K562 (cell line): Measurements from ENCODE around the gene SLC37A2. TPM values are rescaled to one million over a fixed set of nuclear protein-coding genes. Genes with fewer than 3 reads are reported as not detected.
A peak's percentile ranks its signal among the peaks of the same experiment; 100 is the strongest.

Experiments used
- ATF1 ChIP-seq, 2 experiments: fragments of 450-650 bp in 1 of 2; IDR thresholded peaks; 2 replicates each; pipeline ENCODE4 v1.6.1; 2016; ENCODE audit warnings: missing compliant biosample characterization in 1 of 2, missing genetic modification characterization in 1 of 2
- CHD4 ChIP-seq: fragments of 200-600 bp; sonication (generic); IDR thresholded peaks from 3 replicates; pipeline ENCODE4 v1.6.1; 2012; ENCODE audit warnings: low read depth, mild to moderate bottlenecking, mixed read lengths, low read length, inconsistent platforms; ENCODE audit not compliant: insufficient read depth, insufficient replicate concordance, poor library complexity, severe bottlenecking
- DEAF1 ChIP-seq: fragments of 450-650 bp; formaldehyde crosslinking; IDR thresholded peaks from 2 replicates; pipeline ENCODE4 v1.4.0; 2020; ENCODE audit warnings: mild to moderate bottlenecking, moderate library complexity
- DMBX1 ChIP-seq: fragments of 250-450 bp; sonication (Bioruptor Pico); IDR thresholded peaks from 2 replicates; pipeline ENCODE4 v1.8.0; 2022; ENCODE audit warnings: inconsistent platforms, mild to moderate bottlenecking, moderate library complexity, borderline replicate concordance
- E2F5 ChIP-seq: sonication (generic); formaldehyde crosslinking; IDR thresholded peaks from 2 replicates; pipeline ENCODE4 v1.8.0; 2022; ENCODE audit warnings: mild to moderate bottlenecking, missing genetic modification reagents
- FIP1L1 ChIP-seq: fragments of 200-400 bp; formaldehyde crosslinking; IDR thresholded peaks from 2 replicates; pipeline ENCODE4 v1.6.1; 2018; ENCODE audit warnings: mild to moderate bottlenecking, low read depth, low read length; ENCODE audit not compliant: poor library complexity, severe bottlenecking
- KAT8 ChIP-seq: fragments of 450-650 bp; IDR thresholded peaks from 2 replicates; pipeline ENCODE4 v1.6.1; 2016; ENCODE audit warnings: low read depth, mild to moderate bottlenecking
- LARP7 ChIP-seq: fragments of 450-650 bp; IDR thresholded peaks from 2 replicates; pipeline ENCODE4 v1.6.1; 2016
- NEUROD1 ChIP-seq: fragments of 150-350 bp; IDR thresholded peaks from 2 replicates; pipeline ENCODE4 v1.6.1; 2014; ENCODE audit warnings: borderline replicate concordance, low read length, low read depth; ENCODE audit not compliant: partially characterized antibody
- NR2C1 ChIP-seq, 2 experiments: fragments of 450-650 bp; IDR thresholded peaks; 2 replicates each; pipeline ENCODE4 v1.6.1; 2017; ENCODE audit warnings: mild to moderate bottlenecking in 2 of 2, antibody characterized with exemption in 1 of 2, inconsistent platforms in 1 of 2, missing compliant biosample characterization in 1 of 2, missing genetic modification characterization in 1 of 2
- OTX1 ChIP-seq: fragments of 450-650 bp; formaldehyde crosslinking; IDR thresholded peaks from 2 replicates; pipeline ENCODE4 v1.4.0; 2022; ENCODE audit warnings: mild to moderate bottlenecking
- PCBP1 ChIP-seq: fragments of 200-400 bp; formaldehyde crosslinking; IDR thresholded peaks from 2 replicates; pipeline ENCODE4 v1.6.1; 2018; ENCODE audit warnings: mild to moderate bottlenecking, low read depth, low read length; ENCODE audit not compliant: poor library complexity, severe bottlenecking
- POLR3G ChIP-seq: IDR thresholded peaks from 2 replicates; pipeline ENCODE4 v1.6.1; 2011; ENCODE audit not compliant: insufficient read length, insufficient replicate concordance; ENCODE audit errors: extremely low read depth
- RBM14 ChIP-seq: fragments of 200-400 bp; formaldehyde crosslinking; IDR thresholded peaks from 2 replicates; pipeline ENCODE4 v1.6.1; 2018; ENCODE audit warnings: low read depth, mild to moderate bottlenecking, low read length, moderate library complexity, borderline replicate concordance; ENCODE audit not compliant: insufficient read depth
- TGIF2 ChIP-seq: sonication (generic); formaldehyde crosslinking; IDR thresholded peaks from 2 replicates; pipeline ENCODE4 v1.8.1; 2022; ENCODE audit warnings: mild to moderate bottlenecking, missing genetic modification reagents, moderate library complexity
- WHSC1 ChIP-seq: IDR thresholded peaks from one replicate; pipeline ENCODE4 v1.6.1; 2012; ENCODE audit warnings: low read length, control low read depth, inconsistent platforms
- XRCC3 ChIP-seq: fragments of 450-650 bp; IDR thresholded peaks from 2 replicates; pipeline ENCODE4 v1.6.1; 2017; ENCODE audit warnings: mild to moderate bottlenecking, moderate library complexity
- ZNF232 ChIP-seq: sonication (generic); formaldehyde crosslinking; IDR thresholded peaks from 2 replicates; pipeline ENCODE4 v1.8.0; 2022; ENCODE audit warnings: mild to moderate bottlenecking, missing genetic modification reagents
- ZNF311 ChIP-seq: fragments of 250-450 bp; sonication (Bioruptor Pico); IDR thresholded peaks from 2 replicates; pipeline ENCODE4 v1.4.0; 2020; ENCODE audit warnings: mild to moderate bottlenecking, moderate library complexity
- polyA plus RNA-seq, 8 experiments: library from polyadenylated mRNA; depleted of rRNA in 4 of 8; stranded (reverse) in 5 of 8; unstranded in 3 of 8; fragments of >200 nt; fragmentation: Nextera tagmentation in 2 of 8; fragmentation: Illumina TruSeq in 1 of 8; extraction: Ambion mirVana in 2 of 8; extraction: Trizol in 1 of 8; gene quantifications; 2 replicates each; pipeline versions ENCODE4 v1.2.1 to v1.2.3, GENCODE V29; 2011 to 2014; ENCODE audit warnings: inconsistent platforms in 1 of 8, missing spikeins in 1 of 8
- total RNA-seq, 7 experiments: library from RNA; depleted of rRNA in 6 of 7; stranded (reverse); fragments of >200 nt in 6 of 7; fragmentation: Illumina TruSeq in 2 of 7; extraction: Trizol in 2 of 7; gene quantifications; 2 replicates each; pipeline versions ENCODE4 v1.2.1 to v1.2.3, GENCODE V29; 2011 to 2021; ENCODE audit warnings: low replicate concordance in 1 of 7
- TF ChIP-seq, protein P1 (sequence below), 2 experiments: fragments of 450-650 bp; conservative IDR thresholded peaks; 2 replicates each; pipeline ENCODE4 v1.6.1; 2017; ENCODE audit warnings: mild to moderate bottlenecking in 2 of 2, moderate library complexity in 2 of 2
- TF ChIP-seq, protein P2 (sequence below): fragments of 450-650 bp; IDR thresholded peaks from one replicate; pipeline ENCODE4 v1.6.1; 2018; ENCODE audit warnings: mild to moderate bottlenecking, moderate library complexity; ENCODE audit not compliant: partially characterized antibody

SLC37A2 gene
- total and polyA plus RNA-seq, 9 of the 15 experiments (the other 6 are each of a cell fraction or from before 2014, with no cell fraction given), result 0.01 to 1.2 (median 0.52) TPM

- TF ChIP-seq FIP1L1 (no peak), CHD4 (no peak), E2F5 (CRISPR knock-in tag) (no peak), TGIF2 (CRISPR knock-in tag) (no peak), WHSC1 (no peak), DMBX1 (no peak), ZNF232 (CRISPR knock-in tag) (no peak), KAT8 (no peak), DEAF1 (CRISPR knock-in tag) (no peak), ZNF311 (CRISPR knock-in tag) (no peak), LARP7 (no peak), NEUROD1 (peak; percentile 94), OTX1 (CRISPR knock-in tag) (0 out of 2 replicates have a peak, but pooled peaks have one; percentile 46), ATF1 (CRISPR knock-in tag; IDR thresholded peaks at IDR 0.05) (peak; percentile 21; the same call in 1 of the 2 replicates), ATF1 (tag; IDR thresholded peaks at IDR 0.05) (peak; percentile 93), NR2C1 (IDR thresholded peaks at IDR 0.05) (peak; percentile 82), NR2C1 (tag; IDR thresholded peaks at IDR 0.05) (peak; percentile 82), XRCC3 (no peak), PCBP1 (no peak), POLR3G (no peak), RBM14 (no peak)
- TF ChIP-seq, protein P1, sequence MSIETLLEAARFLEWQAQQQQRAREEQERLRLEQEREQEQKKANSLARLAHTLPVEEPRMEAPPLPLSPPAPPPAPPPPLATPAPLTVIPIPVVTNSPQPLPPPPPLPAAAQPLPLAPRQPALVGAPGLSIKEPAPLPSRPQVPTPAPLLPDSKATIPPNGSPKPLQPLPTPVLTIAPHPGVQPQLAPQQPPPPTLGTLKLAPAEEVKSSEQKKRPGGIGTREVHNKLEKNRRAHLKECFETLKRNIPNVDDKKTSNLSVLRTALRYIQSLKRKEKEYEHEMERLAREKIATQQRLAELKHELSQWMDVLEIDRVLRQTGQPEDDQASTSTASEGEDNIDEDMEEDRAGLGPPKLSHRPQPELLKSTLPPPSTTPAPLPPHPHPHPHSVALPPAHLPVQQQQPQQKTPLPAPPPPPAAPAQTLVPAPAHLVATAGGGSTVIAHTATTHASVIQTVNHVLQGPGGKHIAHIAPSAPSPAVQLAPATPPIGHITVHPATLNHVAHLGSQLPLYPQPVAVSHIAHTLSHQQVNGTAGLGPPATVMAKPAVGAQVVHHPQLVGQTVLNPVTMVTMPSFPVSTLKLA (conservative IDR thresholded peaks at IDR 0.05), result peak in 1 of 2 experiments; percentile 26; a peak in 1 of 4 replicates
- TF ChIP-seq, protein P2, sequence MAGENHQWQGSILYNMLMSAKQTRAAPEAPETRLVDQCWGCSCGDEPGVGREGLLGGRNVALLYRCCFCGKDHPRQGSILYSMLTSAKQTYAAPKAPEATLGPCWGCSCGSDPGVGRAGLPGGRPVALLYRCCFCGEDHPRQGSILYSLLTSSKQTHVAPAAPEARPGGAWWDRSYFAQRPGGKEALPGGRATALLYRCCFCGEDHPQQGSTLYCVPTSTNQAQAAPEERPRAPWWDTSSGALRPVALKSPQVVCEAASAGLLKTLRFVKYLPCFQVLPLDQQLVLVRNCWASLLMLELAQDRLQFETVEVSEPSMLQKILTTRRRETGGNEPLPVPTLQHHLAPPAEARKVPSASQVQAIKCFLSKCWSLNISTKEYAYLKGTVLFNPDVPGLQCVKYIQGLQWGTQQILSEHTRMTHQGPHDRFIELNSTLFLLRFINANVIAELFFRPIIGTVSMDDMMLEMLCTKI, result no peak
Measured at GRCh38 chr11:125111343-125112207, 48.5 kb downstream of the SLC37A2 start, which contains the start of gene TMEM218 (continued).
